PFSK-1 (cell line): ENCODE results near the gene EMILIN2.

ENCODE experiments used
- FOXP2 ChIP-seq: optimal IDR thresholded peaks from 2 replicates; pipeline ENCODE3; 2011; ENCODE audit warnings: borderline replicate concordance, control low read depth, inconsistent platforms; ENCODE audit not compliant: insufficient read depth; ENCODE audit errors: extremely low read length, extremely low read depth
- POLR2AphosphoS5 ChIP-seq: IDR thresholded peaks from 2 replicates; pipeline ENCODE4 v1.6.1; 2012; ENCODE audit warnings: low read depth, mild to moderate bottlenecking, control low read depth, low read length, moderate library complexity
- REST ChIP-seq, 2 experiments: IDR thresholded peaks; 2 replicates each; pipeline versions ENCODE4 v1.6.1 to v1.8.0; 2011 to 2012; ENCODE audit warnings: low read depth in 2 of 2, low read length in 2 of 2, control low read depth in 1 of 2, inconsistent platforms in 1 of 2, mild to moderate bottlenecking in 1 of 2, moderate library complexity in 1 of 2; ENCODE audit not compliant: insufficient read depth in 1 of 2
- SIN3A ChIP-seq: IDR thresholded peaks from 2 replicates; pipeline ENCODE4 v1.6.1; 2012; ENCODE audit warnings: mild to moderate bottlenecking, low read length, moderate library complexity, borderline replicate concordance; ENCODE audit not compliant: insufficient read depth
- TAF1 ChIP-seq: IDR thresholded peaks from 2 replicates; pipeline ENCODE4 v1.6.1; 2012; ENCODE audit warnings: low read length, control low read depth, borderline replicate concordance; ENCODE audit not compliant: insufficient read depth

The EMILIN2 gene

GRCh38 chr18:2910261-2910660 lies 63.5 kb downstream of the EMILIN2 start:
- TF ChIP-seq FOXP2 (no peak), SIN3A (no peak), POLR2AphosphoS5 (no peak), REST (IDR thresholded peaks at IDR 0.05; ENCODE audit: insufficient read depth in 1 of 2, low read depth in 2 of 2, low read length in 2 of 2) (no peak), TAF1 (no peak)

GRCh38 chr18:2910751-2911425 lies 64.1 kb downstream of the EMILIN2 start:
- TF ChIP-seq FOXP2 = no peak
- no peak for TF ChIP-seq SIN3A
- no peak for TF ChIP-seq POLR2AphosphoS5
- no peak for TF ChIP-seq REST (IDR thresholded peaks at IDR 0.05; ENCODE audit: insufficient read depth in 1 of 2, low read depth in 2 of 2, low read length in 2 of 2)
- TF ChIP-seq TAF1 = no peak

GRCh38 chr18:2911533-2911932 lies 64.7 kb downstream of the EMILIN2 start:
- no peak for TF ChIP-seq POLR2AphosphoS5
- TF ChIP-seq FOXP2 = no peak
- no peak for TF ChIP-seq REST (IDR thresholded peaks at IDR 0.05; ENCODE audit: insufficient read depth in 1 of 2, low read depth in 2 of 2, low read length in 2 of 2)
- TF ChIP-seq SIN3A = no peak
- no peak for TF ChIP-seq TAF1

- TF ChIP-seq TAF1 (no peak), FOXP2 (no peak), POLR2AphosphoS5 (no peak), REST (IDR thresholded peaks at IDR 0.05; ENCODE audit: insufficient read depth in 1 of 2, low read depth in 2 of 2, low read length in 2 of 2) (no peak), SIN3A (no peak)
Observed at GRCh38 chr18:2912357-2913299, 65.8 kb downstream of the EMILIN2 start.
